SU-DHL-6 (cell line): ENCODE results near the gene IL21R.

Source experiments
- EZH2phosphoT487 ChIP-seq: fragments of 200-600 bp; sonication (generic), shearing (Covaris generic); conservative IDR thresholded peaks from 2 replicates; pipeline ENCODE4 v1.6.1; 2018; ENCODE audit warnings: mild to moderate bottlenecking, antibody characterized with exemption, low read length, moderate library complexity, mixed read lengths
- TF ChIP-seq, protein P1 (sequence below): fragments of 200-600 bp; sonication (generic); IDR thresholded peaks from one replicate; pipeline ENCODE4 v1.5.1; 2017; ENCODE audit warnings: antibody characterized with exemption, mild to moderate bottlenecking, low read length, moderate library complexity; ENCODE audit not compliant: insufficient read depth, poor library complexity, severe bottlenecking

- TF ChIP-seq EZH2phosphoT487 = no peak
- TF ChIP-seq, protein P1, sequence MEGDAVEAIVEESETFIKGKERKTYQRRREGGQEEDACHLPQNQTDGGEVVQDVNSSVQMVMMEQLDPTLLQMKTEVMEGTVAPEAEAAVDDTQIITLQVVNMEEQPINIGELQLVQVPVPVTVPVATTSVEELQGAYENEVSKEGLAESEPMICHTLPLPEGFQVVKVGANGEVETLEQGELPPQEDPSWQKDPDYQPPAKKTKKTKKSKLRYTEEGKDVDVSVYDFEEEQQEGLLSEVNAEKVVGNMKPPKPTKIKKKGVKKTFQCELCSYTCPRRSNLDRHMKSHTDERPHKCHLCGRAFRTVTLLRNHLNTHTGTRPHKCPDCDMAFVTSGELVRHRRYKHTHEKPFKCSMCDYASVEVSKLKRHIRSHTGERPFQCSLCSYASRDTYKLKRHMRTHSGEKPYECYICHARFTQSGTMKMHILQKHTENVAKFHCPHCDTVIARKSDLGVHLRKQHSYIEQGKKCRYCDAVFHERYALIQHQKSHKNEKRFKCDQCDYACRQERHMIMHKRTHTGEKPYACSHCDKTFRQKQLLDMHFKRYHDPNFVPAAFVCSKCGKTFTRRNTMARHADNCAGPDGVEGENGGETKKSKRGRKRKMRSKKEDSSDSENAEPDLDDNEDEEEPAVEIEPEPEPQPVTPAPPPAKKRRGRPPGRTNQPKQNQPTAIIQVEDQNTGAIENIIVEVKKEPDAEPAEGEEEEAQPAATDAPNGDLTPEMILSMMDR = no peak
These were observed 96.3 kb downstream of the IL21R start for GRCh38 chr16:27498031-27498825.
